Heart right ventricle (tissue), 16 donors: ENCODE results near the gene TEDC1. TPM values are rescaled to one million over a fixed set of nuclear protein-coding genes. Genes with fewer than 3 reads are reported as not detected.

Experiments used
- ATAC-seq, 8 donors: fragments of 200-7000 bp; cut with Tn5 transposase; one replicate each; pipeline ENCODE4 v1.9.1; 2020; ENCODE audit warnings: mild to moderate bottlenecking in 8 of 8, moderate library complexity in 8 of 8, moderate number of reproducible peaks in 1 of 8
- DNase-seq, 2 donors: peaks; one replicate each; pipeline ENCODE4 v3.0.0-alpha.2; 2020
- H3K27ac ChIP-seq, 10 donors: fragments of 200-600 bp; sonication (generic) in 2 of 10; one replicate each; pipeline versions ENCODE4 v1.5.0 to v1.8.0; 2020 to 2022; ENCODE audit warnings: mild to moderate bottlenecking in 3 of 10
- H3K27me3 ChIP-seq, 7 donors: fragments of 200-600 bp; one replicate each; pipeline ENCODE4 v1.8.0; 2021 to 2022; ENCODE audit warnings: mild to moderate bottlenecking in 2 of 7
- H3K36me3 ChIP-seq, 9 donors: fragments of 200-600 bp; sonication (generic) in 1 of 9; one replicate each; pipeline versions ENCODE4 v1.5.0 to v1.8.0; 2020 to 2022; ENCODE audit warnings: mild to moderate bottlenecking in 2 of 9
- H3K4me1 ChIP-seq, 9 donors: fragments of 200-600 bp; sonication (generic) in 1 of 9; one replicate each; pipeline versions ENCODE4 v1.5.0 to v1.8.0; 2020 to 2022; ENCODE audit warnings: mild to moderate bottlenecking in 4 of 9
- H3K4me3 ChIP-seq, 10 donors: fragments of 200-600 bp; sonication (generic) in 2 of 10; one replicate each; pipeline versions ENCODE4 v1.5.0 to v1.8.0; 2020 to 2022; ENCODE audit warnings: mild to moderate bottlenecking in 7 of 10, moderate library complexity in 2 of 10
- H3K9me3 ChIP-seq, 11 donors: fragments of 200-600 bp in 10 of 11; sonication (generic) in 2 of 11; one replicate each; pipeline versions ENCODE4 v1.5.0 to v1.8.0; 2013 to 2022; ENCODE audit warnings: mild to moderate bottlenecking in 2 of 11, control low read depth in 1 of 11, moderate library complexity in 1 of 11
- CTCF ChIP-seq, 9 donors: fragments of 200-600 bp; sonication (generic) in 2 of 9; IDR thresholded peaks; one replicate each; pipeline versions ENCODE4 v1.5.0 to v1.8.0; 2021 to 2022; ENCODE audit warnings: antibody characterized with exemption in 9 of 9, mild to moderate bottlenecking in 5 of 9, moderate library complexity in 1 of 9
- WGBS, 2 donors: extraction: QIAGEN DNeasy Blood & Tissue Kit; methylation state at CpG; one replicate each; pipeline ENCODE4 v1.1.7; 2013; ENCODE audit warnings: inconsistent platforms in 1 of 2; 5-methylcytosine and 5-hydroxymethylcytosine counted together
- intact Hi-C, 10 donors: fragments of 100-400 bp; cut with DNase I; formaldehyde crosslinking; loops; one replicate each; pipeline versions ENCODE4 v1.11.1 to v1.14.2; 2022
- polyA plus RNA-seq, 2 donors: library from polyadenylated mRNA; stranded (reverse); fragments of 200-250 nt; gene quantifications; one replicate each; pipeline ENCODE4 v1.2.3, GENCODE V29; 2013
- total RNA-seq, 10 donors: library from RNA; stranded (reverse); fragmentation: NEBNext Ultra II Directional in 3 of 10; extraction: Animal tissue kit (Norgen Biotek cat#: 25700) in 3 of 10; gene quantifications; one replicate each; pipeline versions ENCODE4 v1.2.1 to v1.2.4, GENCODE V29; 2021 to 2023
- donor health status: Arrhythmogenic right ventricular cardiomyopathy.
- donor health status: ischemic (EF 13 %, LVEDD 7.1; RV severe dilation, severe dysfunction).
- donor health status: healthy with polysubstance abuse.
- donor health status: DM: no; HTN: yes; CAD: no.
- donor health status: DM: no; HTN: no; CAD: no.
- donor health status: ischemic (EF 25% LVEDD 6.9; RV normal size, moderate dysfunction).
- donor health status: ischemic (EF 25% LVEDD 5.7; RV mildly dilated, moderate dysfunction).
- donor health status: healthy.
- donor health status: DM: yes; HTN: yes; CAD: no.
- donor health status: Ischemic cardiomyopathy.
- donor health status: ischemic (EF 35%, LVEDD 5.7; RV mildly dilated, moderate dysfunction).
- donor health status: nonischemic (EF 11% LVEDD 7.7; RV severe dilation, severe dysfunction).
- donor health status: DM: yes; HTN: yes; CAD: no.
- donor health status: PGD.
- donor health status: ischemic (EF 29% LVEDD 5.4; RV normal size, mild dysfunction).
- donor health status: nonischemic (EF 23%, LVEDD 6.1; RV moderate dilation, normal function).

The TEDC1 gene
- total and polyA plus RNA-seq, 12 donors: 2.3 to 10.0 (median 4.4) TPM

DNA sequence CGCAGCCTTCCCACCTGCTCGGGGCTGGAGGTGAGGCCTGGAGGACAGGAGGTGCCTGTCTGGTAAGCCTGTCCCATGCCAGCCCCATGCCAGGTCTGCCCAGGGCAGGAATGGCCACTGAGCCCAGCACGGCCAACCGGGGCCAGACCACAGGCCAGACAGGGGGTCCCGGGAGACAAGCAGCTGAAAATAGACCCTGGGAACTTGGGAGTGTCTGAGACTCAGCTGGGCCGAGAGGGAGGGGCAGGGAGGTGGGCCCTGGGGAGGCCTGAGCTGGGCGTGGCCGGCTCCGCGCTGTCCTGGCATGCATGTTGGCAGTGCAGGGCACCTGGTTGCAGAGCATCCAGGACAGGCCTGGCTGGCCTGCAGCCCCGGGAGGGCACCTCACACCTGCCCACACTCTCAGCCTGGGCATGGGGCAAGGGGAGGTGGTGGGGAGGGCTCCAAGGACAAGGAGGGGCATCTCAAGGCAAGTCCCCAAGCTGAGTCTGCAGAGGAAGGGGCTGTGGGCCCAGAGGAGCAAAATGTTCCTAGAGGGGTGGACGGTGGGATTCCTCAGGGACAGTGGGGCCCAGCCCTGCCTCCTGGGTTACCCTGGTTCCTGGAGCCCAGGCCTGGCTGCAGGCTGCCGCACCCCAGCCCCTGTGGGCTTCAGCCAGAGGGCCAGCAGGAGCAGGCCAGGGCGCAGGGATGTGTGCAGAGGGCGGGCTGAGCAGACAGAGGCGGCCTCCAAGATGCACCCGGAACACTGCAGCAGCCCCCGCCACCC, 7.6 kb upstream of the TEDC1 start:
- Histone ChIP-seq H3K27me3 (peaks cover 0 to 42% (median 0%) of the 10 kb centered on the region in 7 donors), H3K36me3 (peaks cover 0 to 23% (median 5%) of the 10 kb centered on the region in 9 donors), H3K9me3 (no peaks in the 10 kb centered on the region), H3K4me3 (no peak overlapping the region), H3K4me1 (peaks cover 68 to 100% (median 91%) of the 10 kb centered on the region in 9 donors), H3K27ac (peak overlapping the region; percentile 89 to 100 (median 96))
- WGBS, 2 donors: 47 to 54% methylated on average over 18 of the region's 18 CpGs
- intact Hi-C loops: loop anchor here in 3 of 10 donors (5.0 to 10.0 kb wide), 4 partner anchors 69 to 289 kb away; partner anchors contain the start of genes TEX22 (in 2 of the 3) and MTA1 (in 1 of the 3)
- no peak for ATAC-seq
- DNase-seq: peak; percentile 55 to 63
- TF ChIP-seq CTCF (IDR thresholded peaks at IDR 0.05): no peak

DNA sequence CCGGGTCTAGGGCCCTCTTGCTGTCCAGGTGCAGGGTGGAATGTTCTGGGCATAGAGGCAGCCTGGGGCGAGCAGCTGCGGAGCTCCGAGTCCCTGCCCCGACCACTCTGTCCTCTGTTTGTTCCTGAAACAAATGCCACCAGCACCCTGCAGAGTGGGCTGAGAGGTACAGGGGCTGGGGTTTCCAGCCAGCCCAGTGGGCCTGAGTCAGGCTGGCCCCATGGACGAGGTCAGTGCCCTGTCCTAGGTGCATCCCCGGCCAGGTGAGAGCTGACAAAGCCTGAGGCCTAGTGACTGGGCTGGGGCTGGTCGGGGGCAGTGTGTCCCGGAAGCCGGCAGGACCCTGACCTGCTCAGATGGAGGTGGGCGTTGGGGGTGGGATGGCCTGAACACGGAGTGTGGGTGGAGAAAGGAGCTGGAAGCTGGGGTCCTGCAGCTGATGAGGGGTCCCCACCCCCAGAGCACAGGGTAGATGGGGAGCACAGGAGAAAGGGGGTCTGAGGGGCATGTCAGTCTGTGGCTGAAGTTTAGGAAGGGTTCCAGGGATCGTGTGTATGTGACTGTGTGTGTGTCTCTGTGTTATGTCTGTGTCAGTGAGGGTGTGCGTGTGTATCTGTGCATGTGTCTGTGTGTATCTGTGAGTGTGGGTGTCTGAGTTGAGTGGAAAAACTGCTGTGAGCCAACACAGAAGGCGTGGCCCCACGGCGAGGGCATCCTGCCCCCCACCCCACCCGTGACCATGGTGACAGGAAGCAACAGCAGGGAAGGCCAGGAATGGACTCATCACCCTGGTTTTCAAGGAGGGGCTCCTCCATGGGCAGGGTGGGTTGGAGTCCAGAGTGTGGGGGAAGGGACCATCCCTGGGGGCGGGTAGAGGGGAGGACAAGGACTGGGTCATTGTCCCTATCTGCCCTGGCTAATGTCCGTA, 6.7 kb upstream of the TEDC1 start:
- WGBS, 2 donors: 46 to 51% methylated on average over 20 of the region's 20 CpGs
- intact Hi-C loops: loop anchor here in 3 of 10 donors (5.0 to 10.0 kb wide), 4 partner anchors 70 to 290 kb away; partner anchors contain the start of genes TEX22 (in 2 of the 3) and MTA1 (in 1 of the 3)
- ATAC-seq (peak in 2 of 8 donors; percentile 0 to 1), DNase-seq (peak; percentile 67 to 84)
- Histone ChIP-seq H3K27me3 (peaks cover 0 to 34% (median 0%) of the 10 kb centered on the region in 7 donors), H3K4me1 (peaks cover 73 to 100% (median 97%) of the 10 kb centered on the region in 9 donors), H3K27ac (peak overlapping the region in 8 of 10 donors; percentile 89 to 100 (median 97)), H3K36me3 (peaks cover 0 to 14% (median 2%) of the 10 kb centered on the region in 9 donors), H3K9me3 (no peaks in the 10 kb centered on the region), H3K4me3 (no peak overlapping the region)
- TF ChIP-seq CTCF (IDR thresholded peaks at IDR 0.05): no peak

DNA sequence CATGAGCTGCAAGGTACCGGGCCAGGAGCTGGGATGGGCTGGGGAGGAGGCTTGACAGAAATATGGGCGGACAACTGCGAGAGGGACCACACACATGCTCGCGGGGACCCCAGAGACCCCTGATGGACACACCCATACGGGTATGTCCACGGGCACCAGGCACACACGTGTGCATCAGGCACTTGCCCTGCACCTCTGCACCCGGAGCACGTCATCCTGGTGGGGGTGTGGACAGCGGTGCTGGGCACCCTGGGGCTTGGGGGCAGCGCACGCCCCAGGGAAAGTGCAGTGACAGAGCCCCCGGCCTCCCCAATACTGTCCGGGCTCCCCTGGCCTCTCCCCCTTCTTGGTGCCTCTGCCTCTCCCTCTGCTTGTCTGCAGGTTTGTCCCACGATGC, 6.1 kb upstream of the TEDC1 start:
- Histone ChIP-seq H3K36me3 (peaks cover 0 to 8% (median 0%) of the 10 kb centered on the region in 9 donors), H3K4me1 (peaks cover 75 to 100% (median 97%) of the 10 kb centered on the region in 9 donors), H3K4me3 (no peak overlapping the region), H3K27me3 (peaks cover 0 to 27% (median 0%) of the 10 kb centered on the region in 7 donors), H3K27ac (peak overlapping the region in 8 of 10 donors; percentile 89 to 100 (median 97)), H3K9me3 (no peaks in the 10 kb centered on the region)
- TF ChIP-seq CTCF (IDR thresholded peaks at IDR 0.05): no peak
- DNase-seq (no peak), ATAC-seq (no peak)
- WGBS, 2 donors: 65 to 69% methylated on average over 16 of the region's 16 CpGs
- intact Hi-C loops: loop anchor here in 5 of 10 donors (5.0 to 10.0 kb wide), 5 partner anchors 38 to 290 kb away; partner anchors contain the start of genes TEX22 (in 2 of the 5) and MTA1 (in 1 of the 5)
